GM12891 (cell line): Measurements from ENCODE around the gene BMPER.

Experiments used
- POLR2A ChIP-seq: IDR thresholded peaks from 2 replicates; pipeline ENCODE4 v1.6.1; 2011; ENCODE audit warnings: low read depth, low read length, control low read depth
- POLR2AphosphoS5 ChIP-seq: IDR thresholded peaks from 2 replicates; pipeline ENCODE4 v1.6.1; 2011; ENCODE audit warnings: low read depth, low read length, control low read depth
- TAF1 ChIP-seq: IDR thresholded peaks from 2 replicates; pipeline ENCODE4 v1.6.1; 2011; ENCODE audit warnings: low read depth, low read length, control low read depth

- TF ChIP-seq POLR2AphosphoS5, result no peak
- TF ChIP-seq POLR2A, result no peak
- no peak for TF ChIP-seq TAF1
Measured at GRCh38 chr7:33946094-33946699, 40.9 kb downstream of the BMPER start.
